A549 (cell line): ENCODE data around the gene DGKA. TPM values are rescaled to one million over a fixed set of nuclear protein-coding genes. Genes with fewer than 3 reads are reported as not detected.

ENCODE experiments used
- ATAC-seq, 2 experiments: fragments of 200-7000 bp in 1 of 2; fragments of >200 bp in 1 of 2; cut with Nextera tagmentation in 1 of 2; cut with Tn5 transposase in 1 of 2; 3 replicates each; pipeline versions ENCODE4 v1.8.0 to v1.9.1; 2018 to 2020; ENCODE audit warnings: mild to moderate bottlenecking in 1 of 2, moderate library complexity in 1 of 2
- CTCF ChIA-PET: fragments of 300-600 bp; sonication (Branson Sonifier 250); formaldehyde crosslinking; extraction: SDS; loops from one replicate; lab custom pipeline; 2021; ENCODE audit warnings: antibody characterized with exemption, inconsistent platforms; lab: Yijun Ruan, JAX
- POLR2A ChIA-PET: fragments of 350-600 bp; formaldehyde crosslinking; extraction: SDS; loops from one replicate; lab custom pipeline; 2021; ENCODE audit warnings: antibody characterized with exemption, inconsistent platforms; lab: Yijun Ruan, JAX
- DNase-seq, 2 experiments: peaks; one replicate each; pipeline versions ENCODE4 v3.0.0 to v3.0.0-alpha.2; 2011 to 2016; ENCODE audit warnings: low read depth in 1 of 2, low spot score in 1 of 2
- FAIRE-seq: peaks from 2 replicates; lab custom pipeline; 2011; peaks lifted over from hg19 to GRCh38; lab: Jason Lieb, UNC
- H3K27ac ChIP-seq, 2 experiments: fragments of >200 bp; sonication (Bioruptor Twin); formaldehyde crosslinking; 3 replicates each; pipeline ENCODE4 v1.5.1; 2016 to 2017
- H3K4me1 ChIP-seq: fragments of >200 bp; sonication (Bioruptor Twin); formaldehyde crosslinking; 3 replicates; pipeline ENCODE4 v1.6.1; 2016
- H3K4me2 ChIP-seq: fragments of >200 bp; sonication (Bioruptor Twin); formaldehyde crosslinking; 3 replicates; pipeline ENCODE4 v1.6.1; 2016
- H3K4me3 ChIP-seq: fragments of >200 bp; sonication (Bioruptor Twin); formaldehyde crosslinking; 3 replicates; pipeline ENCODE4 v1.5.1; 2016
- H3K9me3 ChIP-seq: fragments of >200 bp; sonication (Bioruptor Twin); formaldehyde crosslinking; 3 replicates; pipeline ENCODE4 v1.6.1; 2016
- CBX2 ChIP-seq: fragments of 200-600 bp; sonication (generic); IDR thresholded peaks from 2 replicates; pipeline ENCODE4 v1.6.1; 2016; ENCODE audit warnings: low read depth, mild to moderate bottlenecking, borderline replicate concordance
- CBX8 ChIP-seq: fragments of 200-600 bp; sonication (generic); IDR thresholded peaks from 2 replicates; pipeline ENCODE4 v1.6.1; 2016
- CHD4 ChIP-seq: fragments of 200-600 bp; sonication (generic); IDR thresholded peaks from 2 replicates; pipeline ENCODE4 v1.6.1; 2016; ENCODE audit warnings: antibody characterized with exemption, mild to moderate bottlenecking, borderline replicate concordance
- E2F6 ChIP-seq: IDR thresholded peaks from 2 replicates; pipeline ENCODE4 v1.6.1; 2012; ENCODE audit warnings: low read depth, borderline replicate concordance
- EHF ChIP-seq: fragments of 250-450 bp; sonication (Bioruptor Pico); IDR thresholded peaks from 2 replicates; pipeline ENCODE4 v1.5.0; 2020; ENCODE audit warnings: mild to moderate bottlenecking
- EHMT2 ChIP-seq: fragments of 200-600 bp; sonication (generic); IDR thresholded peaks from 2 replicates; pipeline ENCODE4 v1.6.1; 2016; ENCODE audit warnings: antibody characterized with exemption, low read depth, mild to moderate bottlenecking, moderate library complexity
- EP300 ChIP-seq, 2 experiments: fragments of >200 bp; sonication (Bioruptor Twin); formaldehyde crosslinking; IDR thresholded peaks; 2 replicates in 1 of 2; 3 replicates in 1 of 2; pipeline ENCODE4 v1.6.1; 2016 to 2017
- ESRRA ChIP-seq: fragments of 150-350 bp; IDR thresholded peaks from 2 replicates; pipeline ENCODE4 v1.6.1; 2014; ENCODE audit warnings: mild to moderate bottlenecking, low read length, borderline replicate concordance
- FOSB ChIP-seq: fragments of 250-450 bp; sonication (Bioruptor Pico); IDR thresholded peaks from 2 replicates; pipeline ENCODE4 v1.5.0; 2020; ENCODE audit warnings: mild to moderate bottlenecking, moderate library complexity
- FOSL2 ChIP-seq, 2 experiments: fragments of 450-650 bp in 1 of 2; fragments of >200 bp in 1 of 2; sonication (Bioruptor Twin) in 1 of 2; formaldehyde crosslinking; IDR thresholded peaks; 2 replicates each; pipeline versions ENCODE4 v1.5.0 to v1.6.1; 2016 to 2020; ENCODE audit warnings: mild to moderate bottlenecking in 1 of 2, moderate library complexity in 1 of 2
- GATA3 ChIP-seq: IDR thresholded peaks from 2 replicates; pipeline ENCODE4 v1.6.1; 2012; ENCODE audit warnings: borderline replicate concordance
- HDAC2 ChIP-seq: fragments of 200-600 bp; sonication (generic); IDR thresholded peaks from 2 replicates; pipeline ENCODE4 v1.6.1; 2016
- HES2 ChIP-seq: fragments of >200 bp; sonication (Bioruptor Twin); formaldehyde crosslinking; IDR thresholded peaks from 2 replicates; pipeline ENCODE4 v1.6.1; 2016
- KDM1A ChIP-seq: fragments of 200-600 bp; sonication (generic); IDR thresholded peaks from 2 replicates; pipeline ENCODE4 v1.6.1; 2016; ENCODE audit warnings: low read depth, mild to moderate bottlenecking
- KDM5A ChIP-seq: fragments of 200-600 bp; sonication (generic); IDR thresholded peaks from 2 replicates; pipeline ENCODE4 v1.6.1; 2016; ENCODE audit warnings: antibody characterized with exemption, mild to moderate bottlenecking
- MAZ ChIP-seq: fragments of 150-350 bp; IDR thresholded peaks from 2 replicates; pipeline ENCODE4 v1.6.1; 2014; ENCODE audit warnings: antibody characterized with exemption, low read depth, low read length, borderline replicate concordance
- NPAS2 ChIP-seq: fragments of 250-450 bp; sonication (Bioruptor Pico); IDR thresholded peaks from 2 replicates; pipeline ENCODE4 v1.8.0; 2022; ENCODE audit warnings: mild to moderate bottlenecking, moderate library complexity, borderline replicate concordance
- PBX3 ChIP-seq: IDR thresholded peaks from 2 replicates; pipeline ENCODE4 v1.6.1; 2012
- POLR2A ChIP-seq: IDR thresholded peaks from 2 replicates; pipeline ENCODE4 v1.6.1; 2012; ENCODE audit warnings: mild to moderate bottlenecking, low read length
- RAD21 ChIP-seq, 2 experiments: fragments of >200 bp in 1 of 2; sonication (Bioruptor Twin) in 1 of 2; formaldehyde crosslinking in 1 of 2; IDR thresholded peaks in 1 of 2; conservative IDR thresholded peaks in 1 of 2; 2 replicates in 1 of 2; 3 replicates in 1 of 2; pipeline ENCODE4 v1.6.1; 2012 to 2018; ENCODE audit warnings: inconsistent platforms in 1 of 2
- RARB ChIP-seq: fragments of 250-450 bp; sonication (Bioruptor Pico); IDR thresholded peaks from 2 replicates; pipeline ENCODE4 v1.8.0; 2021; ENCODE audit warnings: mild to moderate bottlenecking, moderate library complexity
- RNF2 ChIP-seq: fragments of 200-600 bp; sonication (generic); IDR thresholded peaks from 2 replicates; pipeline ENCODE4 v1.6.1; 2016; ENCODE audit warnings: low read depth, mild to moderate bottlenecking, antibody characterized with exemption, moderate library complexity, borderline replicate concordance
- TFCP2L1 ChIP-seq: fragments of 250-450 bp; sonication (Bioruptor Pico); IDR thresholded peaks from 2 replicates; pipeline ENCODE4 v1.5.0; 2021; ENCODE audit warnings: mild to moderate bottlenecking
- USF2 ChIP-seq: fragments of 450-650 bp; IDR thresholded peaks from 2 replicates; pipeline ENCODE4 v1.6.1; 2014; ENCODE audit warnings: antibody characterized with exemption
- ZNF302 ChIP-seq: fragments of 250-450 bp; sonication (Bioruptor Pico); IDR thresholded peaks from 2 replicates; pipeline ENCODE4 v1.9.0; 2021; ENCODE audit warnings: inconsistent platforms, mild to moderate bottlenecking, moderate library complexity
- ZSCAN20 ChIP-seq: fragments of 250-450 bp; sonication (Bioruptor Pico); IDR thresholded peaks from 2 replicates; pipeline ENCODE4 v1.8.0; 2022; ENCODE audit warnings: mild to moderate bottlenecking, moderate library complexity
- WGBS: methylation state at CpG from one replicate; pipeline ENCODE4 v1.1.6; 2017; ENCODE audit errors: missing lambda C conversion rate; 5-methylcytosine and 5-hydroxymethylcytosine counted together
- polyA plus RNA-seq, 4 experiments: library from polyadenylated mRNA; depleted of rRNA in 3 of 4; stranded (reverse); fragments of >200 nt; fragmentation: RNase III in 1 of 4; extraction: RNeasy Plus Mini Kit Qiagen cat#74134 plus additional on column Dnase treatment in 1 of 4; gene quantifications; 2 replicates in 3 of 4; 3 replicates in 1 of 4; pipeline ENCODE4 v1.2.3, GENCODE V29; 2011 to 2017

The DGKA gene
- polyA plus RNA-seq, 2 of the 4 experiments (the other 2 are of a cell fraction): 21.0 to 24.7 TPM

GRCh38 chr12:55933799-55934742 lies 3.1 kb downstream of the DGKA start:
- FAIRE-seq (no peak), ATAC-seq (no peak), DNase-seq (no peak)
- H3K4me1 ChIP-seq: peaks cover 33% of the 10 kb centered on the region
- POLR2A ChIA-PET: interaction anchor here (0.7 to 1.6 kb wide), 5 partner anchors 104 to 288 kb away, joined by 3 to 7 read pairs (median 3); partner anchors contain the start of genes CD63, DNAJC14, ORMDL2 and RNF41
- peak overlapping the region; percentile 74 to 88; a peak in 4 of 6 replicates for H3K27ac ChIP-seq
- 100% methylated on average over 1 of the region's 1 CpG for WGBS
- H3K4me2 ChIP-seq: peak overlapping the region; percentile 79
- no peak overlapping the region for H3K4me3 ChIP-seq
- H3K9me3 ChIP-seq: no peaks in the 10 kb centered on the region
- TF ChIP-seq PBX3 (no peak), RNF2 (no peak), ZNF302 (CRISPR knock-in tag) (no peak)
- TF ChIP-seq, all 56 proteins: peak for 0
- CTCF ChIA-PET: interaction anchor here (0.9 to 15.2 kb wide), 12 partner anchors 8 to 228 kb away, joined by 3 to 179 read pairs (median 6); partner anchors contain the start of genes PYM1 and RAB5B

- H3K4me2 ChIP-seq: no peak overlapping the region
- DNase-seq (no peak), ATAC-seq (no peak), FAIRE-seq (no peak)
- H3K27ac ChIP-seq: no peak overlapping the region
- 95% methylated on average over 1 of the region's 1 CpG for WGBS
- POLR2A ChIA-PET: interaction anchor here (0.9 to 1.6 kb wide), 2 partner anchors 105 to 287 kb away, joined by 3 to 5 read pairs; partner anchors contain the start of genes DNAJC14 and RNF41
- peaks cover 35% of the 10 kb centered on the region for H3K4me1 ChIP-seq
- CTCF ChIA-PET: interaction anchor here (0.9 to 15.2 kb wide), 8 partner anchors 9 to 229 kb away, joined by 3 to 179 read pairs (median 13); partner anchors contain the start of genes PYM1 and RAB5B
- TF ChIP-seq KDM1A (no peak), CBX2 (no peak), EP300 (IDR thresholded peaks at IDR 0.05) (no peak), GATA3 (no peak), ZSCAN20 (no peak), RAD21 (conservative IDR thresholded peaks at IDR 0.05 in 1 of 2, IDR thresholded peaks at IDR 0.05 in 1 of 2) (no peak), E2F6 (no peak), ESRRA (no peak), POLR2A (no peak), KDM5A (no peak), NPAS2 (no peak), TFCP2L1 (no peak), USF2 (no peak)
- H3K4me3 ChIP-seq: no peak overlapping the region
- no peaks in the 10 kb centered on the region for H3K9me3 ChIP-seq
Observed at GRCh38 chr12:55934773-55935172, 3.8 kb downstream of the DGKA start.

GRCh38 chr12:55935738-55936151 lies 4.8 kb downstream of the DGKA start:
- no peak for DNase-seq
- ATAC-seq: no peak
- no peak overlapping the region for H3K4me3 ChIP-seq
- H3K4me2 ChIP-seq: no peak overlapping the region
- H3K4me1 ChIP-seq: peaks cover 33% of the 10 kb centered on the region
- FAIRE-seq: no peak
- WGBS: 95% methylated on average over 26 of the region's 26 CpGs
- POLR2A ChIA-PET: interaction anchor here (1.6 kb wide), 1 partner anchor 106 kb away, joined by 5 read pairs; the partner anchor contains the start of gene DNAJC14
- TF ChIP-seq CBX8 (no peak), MAZ (no peak), EHMT2 (no peak), E2F6 (no peak), POLR2A (no peak), KDM1A (no peak), HDAC2 (no peak), EHF (no peak), CHD4 (no peak), FOSL2 (IDR thresholded peaks at IDR 0.05) (no peak), FOSL2 (CRISPR knock-in tag; IDR thresholded peaks at IDR 0.05) (no peak), FOSB (no peak), KDM5A (no peak), RARB (CRISPR knock-in tag) (no peak), NPAS2 (no peak), HES2 (no peak)
- no peaks in the 10 kb centered on the region for H3K9me3 ChIP-seq
- CTCF ChIA-PET: interaction anchor here (1.9 to 15.2 kb wide), 7 partner anchors 9 to 198 kb away, joined by 6 to 179 read pairs (median 13); partner anchors contain the start of genes PYM1 and RAB5B
- no peak overlapping the region for H3K27ac ChIP-seq
